ENCODE results near the gene MB21D2.

GRCh38 chr3:192933259-192933658, 15.6 kb upstream of the MB21D2 start:
- TF ChIP-seq POLR2A (IDR thresholded peaks at IDR 0.05) (no peak), CTCF (IDR thresholded peaks at IDR 0.05) (no peak)
